H9 (cell line): ENCODE data around the gene WLS. TPM values are rescaled to one million over a fixed set of nuclear protein-coding genes. Genes with fewer than 3 reads are reported as not detected.

Experiments used
- DNase-seq: peaks from one replicate; pipeline ENCODE4 v3.0.0-alpha.2; 2017
- H2AFZ ChIP-seq: one replicate; pipeline ENCODE4 v1.6.1; 2013; ENCODE audit warnings: mild to moderate bottlenecking, low read length, control low read depth, moderate library complexity
- H2AK5ac ChIP-seq: 2 replicates; pipeline ENCODE4 v1.6.1; 2013; ENCODE audit warnings: low read length, control low read depth, mixed read lengths; ENCODE audit not compliant: insufficient read length
- H2BK120ac ChIP-seq: one replicate; pipeline ENCODE4 v1.6.1; 2013; ENCODE audit warnings: low read depth, mild to moderate bottlenecking, low read length, control low read depth, inconsistent platforms; ENCODE audit not compliant: poor library complexity, severe bottlenecking
- H2BK12ac ChIP-seq: 2 replicates; pipeline ENCODE4 v1.6.1; 2013; ENCODE audit warnings: low read length, control low read depth, mixed read lengths, low read depth; ENCODE audit not compliant: insufficient read length
- H2BK15ac ChIP-seq: 2 replicates; pipeline ENCODE4 v1.6.1; 2013; ENCODE audit warnings: low read depth, low read length, control low read depth
- H2BK20ac ChIP-seq: one replicate; pipeline ENCODE4 v1.6.1; 2013; ENCODE audit warnings: low read depth, mild to moderate bottlenecking, low read length, control low read depth, inconsistent platforms; ENCODE audit not compliant: poor library complexity, severe bottlenecking
- H2BK5ac ChIP-seq: 2 replicates; pipeline ENCODE4 v1.6.1; 2013; ENCODE audit warnings: low read length, control low read depth, mixed read lengths; ENCODE audit not compliant: insufficient read length
- H3K14ac ChIP-seq: 2 replicates; pipeline ENCODE4 v1.6.1; 2013; ENCODE audit warnings: low read length, control low read depth; ENCODE audit not compliant: insufficient read depth
- H3K18ac ChIP-seq: 2 replicates; pipeline ENCODE4 v1.6.1; 2013; ENCODE audit warnings: low read depth, mild to moderate bottlenecking, mixed read lengths, low read length, control low read depth; ENCODE audit not compliant: insufficient read length
- H3K23ac ChIP-seq: 2 replicates; pipeline ENCODE4 v1.6.1; 2013; ENCODE audit warnings: low read length, control low read depth, mixed read lengths, low read depth; ENCODE audit not compliant: insufficient read length
- H3K23me2 ChIP-seq: 2 replicates; pipeline ENCODE4 v1.6.1; 2013; ENCODE audit warnings: low read depth, mild to moderate bottlenecking, mixed read lengths, low read length, control low read depth; ENCODE audit not compliant: insufficient read length, poor library complexity, severe bottlenecking
- H3K27ac ChIP-seq: 2 replicates; pipeline ENCODE4 v1.5.1; 2013; ENCODE audit warnings: low read length, control low read depth, mixed read lengths, low read depth; ENCODE audit not compliant: insufficient read length
- H3K27me3 ChIP-seq: 2 replicates; pipeline ENCODE4 v1.6.1; 2013; ENCODE audit warnings: low read length, control low read depth, inconsistent platforms; ENCODE audit not compliant: insufficient read depth
- H3K4ac ChIP-seq: 2 replicates; pipeline ENCODE4 v1.6.1; 2013; ENCODE audit warnings: low read depth, mild to moderate bottlenecking, control low read depth, inconsistent platforms, low read length, moderate library complexity
- H3K4me1 ChIP-seq: 2 replicates; pipeline ENCODE4 v1.6.1; 2013; ENCODE audit warnings: low read length, control low read depth, inconsistent platforms; ENCODE audit not compliant: insufficient read depth
- H3K4me2 ChIP-seq: 2 replicates; pipeline ENCODE4 v1.6.1; 2013; ENCODE audit warnings: low read length, control low read depth, mixed read lengths; ENCODE audit not compliant: insufficient read length, insufficient read depth
- H3K56ac ChIP-seq: 2 replicates; pipeline ENCODE4 v1.6.1; 2013; ENCODE audit warnings: low read depth, mild to moderate bottlenecking, mixed read lengths, low read length, control low read depth; ENCODE audit not compliant: insufficient read length
- H3K79me1 ChIP-seq: 2 replicates; pipeline ENCODE4 v1.6.1; 2013; ENCODE audit warnings: low read depth, mild to moderate bottlenecking, moderate library complexity, low read length, control low read depth, inconsistent platforms; ENCODE audit not compliant: insufficient read depth, poor library complexity, severe bottlenecking
- H3K79me2 ChIP-seq: 2 replicates; pipeline ENCODE4 v1.6.1; 2013; ENCODE audit warnings: low read length, control low read depth, inconsistent platforms; ENCODE audit not compliant: insufficient read depth
- H3K9ac ChIP-seq: 2 replicates; pipeline ENCODE4 v1.6.1; 2013; ENCODE audit warnings: low read length, control low read depth, mixed read lengths; ENCODE audit not compliant: insufficient read length; ENCODE audit errors: extremely low read depth
- H3K9me3 ChIP-seq: one replicate; pipeline ENCODE4 v1.6.1; 2013; ENCODE audit warnings: low read depth, low read length, inconsistent platforms; ENCODE audit not compliant: control insufficient read depth
- H3T11ph ChIP-seq: one replicate; pipeline ENCODE4 v1.6.1; 2013; ENCODE audit warnings: mild to moderate bottlenecking, low read length, control low read depth, inconsistent platforms
- H4K20me1 ChIP-seq: one replicate; pipeline ENCODE4 v1.6.1; 2013; ENCODE audit not compliant: control insufficient read depth, insufficient read length, insufficient read depth
- H4K5ac ChIP-seq: 2 replicates; pipeline ENCODE4 v1.6.1; 2013; ENCODE audit warnings: low read depth, mild to moderate bottlenecking, mixed read lengths, low read length, control low read depth; ENCODE audit not compliant: insufficient read length
- H4K8ac ChIP-seq: replicated peaks from 2 replicates; pipeline ENCODE4 v1.6.1; 2013; ENCODE audit warnings: low read length, control low read depth, mixed read lengths, low read depth; ENCODE audit not compliant: insufficient read length
- H4K91ac ChIP-seq: 2 replicates; pipeline ENCODE4 v1.6.1; 2013; ENCODE audit warnings: low read depth, mild to moderate bottlenecking, moderate library complexity, mixed read lengths, low read length, control low read depth; ENCODE audit not compliant: insufficient read length
- H3K27ac Mint-ChIP-seq, 3 experiments: 2 replicates in 2 of 3; 3 replicates in 1 of 3; pipeline ENCODE4 v1.8.0; 2020 to 2021; ENCODE audit warnings: mixed read lengths in 3 of 3, mild to moderate bottlenecking in 1 of 3, moderate library complexity in 1 of 3
- H3K27me3 Mint-ChIP-seq: 2 replicates; pipeline ENCODE4 v1.8.0; 2021; ENCODE audit warnings: low read depth, mild to moderate bottlenecking, moderate library complexity, mixed read lengths
- H3K36me3 Mint-ChIP-seq, 3 experiments: 2 replicates in 2 of 3; 3 replicates in 1 of 3; pipeline ENCODE4 v1.8.0; 2020 to 2021; ENCODE audit warnings: low read depth in 3 of 3, mixed read lengths in 3 of 3; ENCODE audit not compliant: insufficient read depth in 1 of 3
- H3K4me1 Mint-ChIP-seq, 2 experiments: 2 replicates each; pipeline ENCODE4 v1.8.0; 2020; ENCODE audit warnings: mixed read lengths in 2 of 2
- H3K4me3 Mint-ChIP-seq, 2 experiments: 2 replicates in 1 of 2; 3 replicates in 1 of 2; pipeline ENCODE4 v1.8.0; 2020 to 2021; ENCODE audit warnings: mild to moderate bottlenecking in 2 of 2, mixed read lengths in 2 of 2, moderate library complexity in 1 of 2
- H3K9me3 Mint-ChIP-seq, 2 experiments: 2 replicates in 1 of 2; 3 replicates in 1 of 2; pipeline ENCODE4 v1.8.0; 2020; ENCODE audit warnings: mild to moderate bottlenecking in 2 of 2, mixed read lengths in 2 of 2, moderate library complexity in 1 of 2
- CTCF ChIP-seq: fragments of 200-600 bp; sonication (generic); conservative IDR thresholded peaks from 3 replicates; pipeline ENCODE4 v1.8.0; 2021; ENCODE audit warnings: antibody characterized with exemption, mild to moderate bottlenecking
- WGBS: extraction: QIAGEN DNeasy Blood & Tissue Kit; methylation state at CpG from one replicate; pipeline ENCODE4 v1.1.7; 2013; ENCODE audit warnings: missing lambda C conversion rate, low lambda C conversion rate, mixed read lengths; ENCODE audit not compliant: insufficient read length; ENCODE audit errors: extremely low coverage; 5-methylcytosine and 5-hydroxymethylcytosine counted together
- total RNA-seq: library from RNA; stranded (reverse); gene quantifications from 2 replicates; pipeline ENCODE4 v1.2.1, GENCODE V29; 2021

The WLS gene
- total RNA-seq, 1 experiment from 2014 or later = 0.94 TPM

- Histone ChIP-seq H3K79me1 (no peaks in the 10 kb centered on the region), H3K79me2 (no peaks in the 10 kb centered on the region), H2BK15ac (no peak overlapping the region), H3T11ph (no peak overlapping the region), H2AFZ (no peak overlapping the region), H4K5ac (no peak overlapping the region), H3K14ac (no peak overlapping the region), H4K91ac (no peak overlapping the region), H4K20me1 (no peaks in the 10 kb centered on the region), H2AK5ac (no peak overlapping the region), H3K4me2 (no peak overlapping the region), H3K27me3 (no peaks in the 10 kb centered on the region), H3K9me3 (no peaks in the 10 kb centered on the region), H3K27ac (no peak overlapping the region), H3K4ac (no peak overlapping the region), H2BK5ac (no peak overlapping the region), H2BK120ac (no peak overlapping the region), H2BK12ac (no peak overlapping the region), H3K56ac (no peak overlapping the region), H3K4me1 (no peaks in the 10 kb centered on the region), H4K8ac (no peak overlapping the region), H3K23ac (no peak overlapping the region), H3K9ac (no peak overlapping the region), H2BK20ac (no peak overlapping the region), H3K23me2 (no peaks in the 10 kb centered on the region), H3K18ac (no peak overlapping the region)
- TF ChIP-seq CTCF = no peak
- Mint-ChIP-seq H3K36me3 (no peaks in the 10 kb centered on the region; a peak in 1 of 7 replicates), H3K27ac (no peak overlapping the region), H3K4me1 (peaks cover 3 to 6% of the 10 kb centered on the region in 2 experiments; a peak in 3 of 4 replicates), H3K4me3 (no peak overlapping the region), H3K9me3 (peaks cover 0 to 6% of the 10 kb centered on the region in 2 experiments; a peak in 3 of 5 replicates), H3K27me3 (peaks cover 26% of the 10 kb centered on the region)
- DNase-seq = no peak
- no CpG with 5 or more reads among the region's 3 CpGs for WGBS
Observed at GRCh38 chr1:68254667-68255226, 22.4 kb upstream of the WLS start.
